Measurements from ENCODE around the gene SAV1. TPM values are rescaled to one million over a fixed set of nuclear protein-coding genes. Genes with fewer than 3 reads are reported as not detected.
"Not testable (repeated sequence)": the region's sequence is repeated elsewhere in the genome, so short reads cannot be mapped to it uniquely, and the experiment has no call there.

The SAV1 gene
- total RNA-seq, 1 donor from 2014 or later = 28.7 TPM

- no peak for DNase-seq (ENCODE audit: extremely low read depth, low read depth, low spot score)
Observed at GRCh38 chr14:50666772-50667683, 1.1 kb downstream of the SAV1 start.

DNA sequence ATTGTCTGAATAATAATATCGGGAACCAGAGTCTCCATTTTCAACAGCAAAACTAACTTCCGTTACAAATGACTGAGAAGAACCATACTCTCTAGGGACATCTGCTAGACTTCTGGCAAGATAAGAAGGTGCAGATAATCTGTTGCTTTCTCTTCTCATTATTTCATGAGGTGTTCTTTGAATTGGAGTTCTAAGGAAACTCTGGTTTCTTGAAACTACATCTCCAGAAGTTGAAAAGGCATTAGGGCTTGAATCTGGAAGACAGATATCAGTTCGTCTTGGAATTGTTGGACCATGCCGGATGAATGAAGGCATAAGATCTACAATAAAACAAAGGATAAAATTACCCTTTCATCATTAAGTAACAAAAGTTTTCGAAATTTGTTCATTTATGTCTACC is 2.8 kb downstream of the SAV1 start:
- DNase-seq (ENCODE audit: extremely low read depth, low read depth, low spot score) = not testable (repeated sequence)

DNA sequence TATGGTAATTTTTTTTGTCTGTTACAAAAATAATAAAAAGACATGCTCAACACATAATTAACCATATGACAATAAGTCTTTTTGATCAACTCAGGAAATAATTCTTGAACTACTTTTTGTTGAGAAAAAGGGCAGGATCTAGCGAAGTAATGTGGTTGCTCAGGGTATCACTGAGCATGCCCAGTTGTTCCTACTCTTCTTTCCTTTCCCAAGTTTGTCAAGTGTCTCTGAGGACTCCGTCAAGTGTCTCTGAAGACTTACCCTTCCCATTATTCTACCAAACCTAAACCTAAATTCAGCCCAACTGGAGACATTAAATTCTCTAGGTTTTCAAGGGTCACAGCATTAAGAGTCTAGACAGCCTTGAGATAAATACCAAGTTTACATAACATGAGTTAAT is 3.5 kb downstream of the SAV1 start:
- not testable (repeated sequence) for DNase-seq (ENCODE audit: extremely low read depth, low read depth, low spot score)

GRCh38 chr14:50659327-50659974 is 8.7 kb downstream of the SAV1 start:
- DNase-seq (ENCODE audit: extremely low read depth, low read depth, low spot score) = no peak

- no peak for DNase-seq (ENCODE audit: extremely low read depth, low read depth, low spot score)
Observed at GRCh38 chr14:50658203-50658602, 9.9 kb downstream of the SAV1 start.

DNA sequence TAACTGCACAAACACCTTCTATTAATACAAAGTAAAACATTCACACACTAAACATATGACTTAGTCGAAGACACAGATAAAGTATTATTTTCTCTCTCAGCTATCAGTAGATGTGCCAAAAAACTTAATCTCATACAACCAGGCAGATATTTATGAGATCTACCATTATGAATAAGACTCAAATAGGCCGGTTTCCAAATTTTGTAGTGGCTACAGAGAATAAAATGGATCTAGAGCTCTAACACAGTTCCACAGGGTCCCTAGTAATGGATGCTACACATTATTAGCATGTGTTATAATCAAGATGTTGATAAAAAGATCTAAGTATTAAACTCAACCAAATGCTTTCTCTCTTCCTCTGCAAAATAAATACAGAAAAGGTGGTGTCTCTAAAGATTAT is 10.4 kb downstream of the SAV1 start:
- no peak for DNase-seq (ENCODE audit: extremely low read depth, low read depth, low spot score)

DNA sequence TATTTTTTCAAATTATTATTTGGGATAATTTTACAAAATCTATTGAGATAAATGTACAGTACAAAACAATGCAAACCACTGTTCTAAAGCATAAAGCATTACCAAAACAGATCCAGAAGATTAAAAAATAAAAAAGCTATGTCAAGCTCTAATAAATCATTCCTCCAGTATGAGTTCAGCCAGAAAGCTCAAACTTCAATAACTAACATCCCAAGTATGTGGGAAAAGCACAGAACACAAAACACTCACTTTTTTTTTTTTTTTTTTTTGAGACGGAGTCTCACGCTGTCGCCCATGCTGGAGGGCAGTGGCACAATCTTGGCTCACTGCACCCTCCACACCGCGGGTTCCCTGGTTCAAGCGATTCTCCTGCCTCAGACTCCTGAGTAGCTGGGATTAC is 11.3 kb downstream of the SAV1 start:
- DNase-seq (ENCODE audit: extremely low read depth, low read depth, low spot score) = no peak

GRCh38 chr14:50649691-50650090 is 18.4 kb downstream of the SAV1 start:
- DNase-seq (ENCODE audit: extremely low read depth, low read depth, low spot score) = no peak

DNA sequence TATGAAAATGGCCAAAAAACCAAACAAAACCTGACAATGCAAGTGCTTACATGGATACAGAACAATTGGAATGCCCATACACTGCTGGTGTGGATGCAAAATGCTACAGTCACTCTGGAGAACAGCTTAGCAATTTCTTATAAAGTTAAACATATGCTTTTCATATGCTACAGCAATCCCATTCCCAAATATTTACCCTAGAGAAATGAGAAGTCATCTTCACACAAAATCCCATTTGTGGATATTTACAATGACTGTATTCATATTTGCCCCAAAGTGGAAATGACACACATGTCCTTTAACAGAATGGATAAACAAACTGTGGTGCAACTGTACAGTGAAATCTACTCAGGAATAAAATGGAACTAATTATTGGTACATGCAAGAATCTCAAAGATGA is 20.4 kb downstream of the SAV1 start:
- no peak for DNase-seq (ENCODE audit: extremely low read depth, low read depth, low spot score)

DNA sequence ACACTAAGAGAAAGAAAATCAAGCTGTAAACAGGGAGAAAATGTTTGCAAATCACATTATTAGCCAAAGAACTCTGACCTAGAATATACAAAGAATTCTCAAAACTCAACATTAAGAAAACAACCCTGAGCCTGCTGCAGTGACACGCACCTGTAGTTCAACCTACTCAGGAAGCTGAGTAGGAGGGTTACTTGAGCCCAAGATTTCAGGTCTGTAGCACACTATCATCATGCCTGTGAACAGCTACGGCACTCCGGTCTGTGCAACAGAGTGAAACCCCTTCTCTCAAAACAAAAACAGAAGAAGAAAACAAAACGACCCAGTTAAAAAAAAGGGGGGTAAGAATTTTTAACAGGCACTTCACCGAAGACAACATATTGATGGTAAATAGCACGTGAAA is 20.8 kb downstream of the SAV1 start:
- DNase-seq (ENCODE audit: extremely low read depth, low read depth, low spot score) = no peak

DNA sequence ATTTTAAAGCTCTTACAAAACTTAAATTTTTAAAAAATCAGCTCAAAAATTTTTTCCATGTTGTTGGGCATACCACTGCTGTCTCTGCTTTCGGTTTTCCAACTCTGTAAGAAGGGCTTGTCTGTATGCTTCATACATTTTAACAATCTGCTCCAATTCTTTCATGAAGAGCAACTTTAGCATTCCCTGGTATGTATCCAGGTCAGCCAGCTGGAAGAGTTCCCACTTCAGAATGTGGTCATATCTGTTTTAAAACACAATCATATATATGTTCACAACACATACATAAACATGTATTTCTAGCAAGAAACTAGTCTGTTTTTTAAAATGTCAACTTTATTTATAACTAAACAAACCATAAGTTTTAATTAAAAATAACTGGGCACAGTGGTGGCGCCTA is 33.0 kb downstream of the SAV1 start:
- no peak for DNase-seq (ENCODE audit: extremely low read depth, low read depth, low spot score)

- no peak for DNase-seq (ENCODE audit: extremely low read depth, low read depth, low spot score)
Observed at GRCh38 chr14:50633954-50634353, 34.2 kb downstream of the SAV1 start.

- no peak for DNase-seq (ENCODE audit: extremely low read depth, low read depth, low spot score)
Observed at GRCh38 chr14:50631408-50631821, 36.7 kb downstream of the SAV1 start.

DNA sequence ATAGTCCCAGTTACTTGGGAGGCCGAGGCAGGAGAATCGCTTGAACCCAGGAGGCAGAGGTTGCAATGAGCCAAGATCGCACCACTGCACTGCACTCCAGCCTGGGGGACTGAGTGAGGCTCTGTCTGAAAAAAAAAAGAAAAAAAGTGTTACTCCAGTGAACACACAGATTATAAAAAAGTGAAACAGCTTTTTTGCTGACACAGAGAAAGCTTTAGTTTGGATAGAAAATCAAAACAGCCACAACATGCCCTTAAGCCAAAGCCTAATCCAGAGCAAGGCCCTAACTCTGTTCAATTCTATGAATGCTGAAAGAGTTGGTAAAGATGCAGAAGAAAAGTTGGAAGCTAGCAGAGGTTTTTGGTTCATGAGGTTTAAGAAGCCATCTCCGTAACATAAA is 43.2 kb downstream of the SAV1 start:
- DNase-seq (ENCODE audit: extremely low read depth, low read depth, low spot score) = not testable (repeated sequence)

GRCh38 chr14:50624447-50624846 is 43.7 kb downstream of the SAV1 start:
- DNase-seq (ENCODE audit: extremely low read depth, low read depth, low spot score) = no peak

GRCh38 chr14:50622978-50623377 is 45.1 kb downstream of the SAV1 start:
- DNase-seq (ENCODE audit: extremely low read depth, low read depth, low spot score) = no peak

GRCh38 chr14:50620341-50620740 is 47.8 kb downstream of the SAV1 start:
- DNase-seq (ENCODE audit: extremely low read depth, low read depth, low spot score) = no peak

GRCh38 chr14:50619569-50620141 is 48.5 kb downstream of the SAV1 start:
- DNase-seq (ENCODE audit: extremely low read depth, low read depth, low spot score) = no peak

GRCh38 chr14:50616275-50616674 is 51.8 kb downstream of the SAV1 start:
- no peak for DNase-seq (ENCODE audit: extremely low read depth, low read depth, low spot score)

- no peak for DNase-seq (ENCODE audit: extremely low read depth, low read depth, low spot score)
Observed at GRCh38 chr14:50615552-50615951, 52.6 kb downstream of the SAV1 start.

DNA sequence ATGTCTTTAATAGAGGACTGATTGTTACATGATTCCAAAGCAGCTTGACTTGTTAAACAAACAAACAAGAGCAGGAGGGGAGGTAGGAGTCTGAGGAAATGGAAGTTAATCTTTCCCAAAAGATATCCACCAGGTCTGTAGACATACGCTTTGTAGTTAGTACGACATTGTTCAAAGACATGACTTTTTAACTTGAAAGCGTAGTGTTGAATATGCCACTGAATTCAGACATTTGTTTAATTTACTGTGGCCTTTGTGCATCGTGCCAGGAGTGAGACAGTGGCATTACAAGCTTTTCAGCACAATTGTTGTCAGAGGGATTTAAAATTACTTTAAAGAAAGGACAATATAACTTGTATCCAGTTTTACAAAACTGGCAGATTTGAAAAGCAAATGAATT is 53.0 kb downstream of the SAV1 start:
- DNase-seq (ENCODE audit: extremely low read depth, low read depth, low spot score) = no peak

GRCh38 chr14:50612806-50613205 is 55.3 kb downstream of the SAV1 start:
- DNase-seq (ENCODE audit: extremely low read depth, low read depth, low spot score) = no peak
